Measurements from ENCODE around the gene RHBDD3. TPM values are rescaled to one million over a fixed set of nuclear protein-coding genes. Genes with fewer than 3 reads are reported as not detected.
A peak's percentile ranks its signal among the peaks of the same experiment; 100 is the strongest.

Gene RHBDD3
- total RNA-seq, 6 donors from 2014 or later: 17.3 to 47.1 (median 27.9) TPM

DNA sequence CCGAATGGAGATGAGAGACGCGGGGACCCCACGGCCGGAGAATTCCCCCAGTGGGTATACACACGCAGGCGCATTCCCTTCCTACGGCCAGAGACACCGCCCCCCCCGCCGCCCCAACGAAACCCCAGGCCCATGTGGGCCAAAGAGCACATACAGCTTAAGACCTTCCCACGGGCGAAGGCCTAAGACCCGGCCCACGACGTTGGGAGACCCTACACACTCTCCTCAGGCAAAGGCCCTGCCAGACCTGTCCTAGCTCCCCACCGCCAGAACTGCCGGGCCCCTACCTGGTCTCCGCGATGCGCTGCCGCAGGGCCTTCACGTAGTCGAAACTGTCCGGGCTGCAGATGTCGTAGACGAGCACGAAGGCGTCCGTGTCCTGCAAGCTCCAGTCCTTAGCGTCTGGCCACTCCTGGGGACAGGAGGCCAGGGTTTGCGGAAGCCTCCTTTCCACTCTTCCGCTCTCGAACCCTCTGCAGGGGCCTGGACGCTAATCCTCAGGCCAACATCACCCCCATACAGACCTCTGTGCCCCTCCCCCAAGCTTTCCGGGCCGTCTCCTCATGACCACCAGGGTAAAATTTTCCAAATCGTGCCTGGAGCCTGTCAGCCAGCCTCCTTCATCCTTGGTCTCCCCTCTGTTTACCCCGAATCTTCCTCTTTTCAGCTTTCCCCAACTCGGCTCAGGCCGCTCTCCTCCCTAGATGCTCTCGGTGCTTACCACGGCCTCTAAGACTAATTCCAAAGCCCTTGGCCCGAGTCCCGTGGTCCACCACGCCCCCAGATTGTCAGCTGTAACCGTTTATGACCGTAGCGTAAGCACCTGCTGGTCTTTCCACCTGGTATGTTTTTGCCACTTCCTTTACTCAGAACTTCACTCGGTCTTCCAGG lies 46.0 kb upstream of the RHBDD3 start:
- Histone ChIP-seq H3K4me1 (peaks cover 60 to 67% (median 61%) of the 10 kb centered on the region in 4 donors), H3K36me3 (no peaks in the 10 kb centered on the region), H3K9me3 (no peaks in the 10 kb centered on the region), H3K4me3 (peak overlapping the region in 1 of 4 donors; percentile 51), H3K27ac (no peak overlapping the region), H3K27me3 (peaks cover 0 to 28% (median 19%) of the 10 kb centered on the region in 4 donors)
- DNase-seq (no peak), ATAC-seq (ENCODE audit: low FRiP score in 2 of 2) (no peak)
- WGBS, 2 donors: 20 to 31% methylated on average over 26 to 43 of the region's 51 CpGs
- TF ChIP-seq POLR2AphosphoS5 (IDR thresholded peaks at IDR 0.05) (no peak), EP300 (IDR thresholded peaks at IDR 0.05) (no peak), POLR2A (IDR thresholded peaks at IDR 0.05) (no peak)
- TF ChIP-seq, protein P1, sequence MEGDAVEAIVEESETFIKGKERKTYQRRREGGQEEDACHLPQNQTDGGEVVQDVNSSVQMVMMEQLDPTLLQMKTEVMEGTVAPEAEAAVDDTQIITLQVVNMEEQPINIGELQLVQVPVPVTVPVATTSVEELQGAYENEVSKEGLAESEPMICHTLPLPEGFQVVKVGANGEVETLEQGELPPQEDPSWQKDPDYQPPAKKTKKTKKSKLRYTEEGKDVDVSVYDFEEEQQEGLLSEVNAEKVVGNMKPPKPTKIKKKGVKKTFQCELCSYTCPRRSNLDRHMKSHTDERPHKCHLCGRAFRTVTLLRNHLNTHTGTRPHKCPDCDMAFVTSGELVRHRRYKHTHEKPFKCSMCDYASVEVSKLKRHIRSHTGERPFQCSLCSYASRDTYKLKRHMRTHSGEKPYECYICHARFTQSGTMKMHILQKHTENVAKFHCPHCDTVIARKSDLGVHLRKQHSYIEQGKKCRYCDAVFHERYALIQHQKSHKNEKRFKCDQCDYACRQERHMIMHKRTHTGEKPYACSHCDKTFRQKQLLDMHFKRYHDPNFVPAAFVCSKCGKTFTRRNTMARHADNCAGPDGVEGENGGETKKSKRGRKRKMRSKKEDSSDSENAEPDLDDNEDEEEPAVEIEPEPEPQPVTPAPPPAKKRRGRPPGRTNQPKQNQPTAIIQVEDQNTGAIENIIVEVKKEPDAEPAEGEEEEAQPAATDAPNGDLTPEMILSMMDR (IDR thresholded peaks at IDR 0.05): no peak

DNA sequence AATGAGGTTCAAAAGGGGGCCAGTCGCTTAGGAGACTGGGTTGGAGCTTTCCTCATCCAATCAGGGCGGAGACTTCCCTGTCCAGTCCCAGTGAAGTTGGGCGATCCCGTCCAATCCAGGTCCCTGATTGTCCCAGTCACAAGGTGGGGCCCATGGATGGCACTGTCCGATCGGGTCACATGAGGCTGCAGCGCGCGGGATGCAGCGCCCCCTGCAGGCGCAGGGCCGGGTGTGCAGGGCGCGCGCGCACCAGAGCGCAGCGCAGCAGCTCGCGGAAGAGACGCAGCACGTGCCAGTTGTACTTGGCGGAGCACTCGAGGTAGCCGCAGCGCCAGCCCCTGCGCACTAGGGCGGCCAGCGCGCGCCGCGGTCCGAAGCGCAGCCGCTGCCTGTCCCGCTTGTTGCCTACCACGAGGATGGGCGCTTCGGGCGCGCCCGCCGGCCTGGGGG lies 45.4 kb upstream of the RHBDD3 start:
- ATAC-seq (ENCODE audit: low FRiP score in 2 of 2): peak in 1 of 2 donors; percentile 15
- WGBS, 2 donors: 47% methylated on average over 14 to 18 of the region's 44 CpGs
- TF ChIP-seq EP300 (IDR thresholded peaks at IDR 0.05) (no peak), POLR2AphosphoS5 (IDR thresholded peaks at IDR 0.05) (no peak)
- TF ChIP-seq, protein P1 (IDR thresholded peaks at IDR 0.05): peak; percentile 52 to 94 (median 78)
- Histone ChIP-seq H3K27me3 (peaks cover 0 to 28% (median 19%) of the 10 kb centered on the region in 4 donors), H3K27ac (no peak overlapping the region), H3K4me1 (peaks cover 66 to 74% (median 68%) of the 10 kb centered on the region in 4 donors), H3K4me3 (no peak overlapping the region), H3K9me3 (no peaks in the 10 kb centered on the region), H3K36me3 (no peaks in the 10 kb centered on the region)
- DNase-seq: peak in 1 of 2 donors; percentile 88

DNA sequence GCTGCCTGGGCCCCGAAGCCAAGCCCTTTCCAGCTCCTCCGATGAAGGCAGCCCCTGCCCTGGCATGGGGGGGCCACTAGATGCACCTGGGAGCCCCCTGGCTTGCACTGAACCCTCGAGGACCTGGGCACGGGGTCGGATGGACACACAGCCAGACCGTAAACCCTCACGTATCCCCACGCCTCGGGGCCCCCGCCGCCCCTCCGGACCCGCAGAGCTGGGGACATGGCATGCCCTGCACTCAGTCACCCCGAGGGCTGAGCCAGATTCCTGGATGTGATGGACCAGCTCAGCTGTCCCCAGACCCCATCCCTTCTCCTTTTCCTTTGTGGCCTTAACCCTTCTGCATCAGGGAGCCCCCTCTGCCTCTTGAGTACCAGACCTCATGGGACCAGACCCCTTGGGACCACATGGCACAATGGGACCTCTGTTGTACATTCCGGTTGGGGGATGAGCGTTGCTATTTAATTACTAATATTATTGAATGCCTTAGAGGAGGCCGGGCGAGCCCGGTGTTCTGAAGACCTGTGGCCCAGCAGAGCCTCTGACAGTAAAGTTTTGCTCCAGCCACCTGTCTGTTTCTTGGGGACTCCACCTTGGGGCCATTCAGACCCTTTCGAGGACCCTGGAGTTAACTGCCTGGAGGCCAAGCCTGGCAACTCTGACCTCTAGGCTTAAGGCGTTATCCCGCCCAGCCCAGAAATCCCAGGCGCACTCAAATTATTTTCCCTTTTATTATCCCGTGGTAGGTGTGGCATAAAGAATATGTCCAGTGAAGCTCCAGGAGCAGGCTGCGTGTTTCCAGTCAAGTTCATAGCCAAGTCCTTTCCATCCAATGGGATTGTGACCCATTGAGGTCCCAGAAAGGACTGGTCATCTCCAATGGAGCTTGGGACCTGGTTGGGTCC lies 44.7 kb upstream of the RHBDD3 start:
- Histone ChIP-seq H3K4me3 (no peak overlapping the region), H3K4me1 (peaks cover 73 to 81% (median 74%) of the 10 kb centered on the region in 4 donors), H3K9me3 (no peaks in the 10 kb centered on the region), H3K27me3 (peaks cover 0 to 28% (median 19%) of the 10 kb centered on the region in 4 donors), H3K27ac (peak overlapping the region in 2 of 4 donors; percentile 73 to 90), H3K36me3 (no peaks in the 10 kb centered on the region)
- 91 to 96% methylated on average over 16 to 25 of the region's 25 CpGs for WGBS, 2 donors
- no peak for TF ChIP-seq POLR2A (IDR thresholded peaks at IDR 0.05)
- TF ChIP-seq, protein P1 (IDR thresholded peaks at IDR 0.05): no peak
- TF ChIP-seq POLR2AphosphoS5 (IDR thresholded peaks at IDR 0.05): no peak
- DNase-seq (no peak), ATAC-seq (ENCODE audit: low FRiP score in 2 of 2) (no peak)

DNA sequence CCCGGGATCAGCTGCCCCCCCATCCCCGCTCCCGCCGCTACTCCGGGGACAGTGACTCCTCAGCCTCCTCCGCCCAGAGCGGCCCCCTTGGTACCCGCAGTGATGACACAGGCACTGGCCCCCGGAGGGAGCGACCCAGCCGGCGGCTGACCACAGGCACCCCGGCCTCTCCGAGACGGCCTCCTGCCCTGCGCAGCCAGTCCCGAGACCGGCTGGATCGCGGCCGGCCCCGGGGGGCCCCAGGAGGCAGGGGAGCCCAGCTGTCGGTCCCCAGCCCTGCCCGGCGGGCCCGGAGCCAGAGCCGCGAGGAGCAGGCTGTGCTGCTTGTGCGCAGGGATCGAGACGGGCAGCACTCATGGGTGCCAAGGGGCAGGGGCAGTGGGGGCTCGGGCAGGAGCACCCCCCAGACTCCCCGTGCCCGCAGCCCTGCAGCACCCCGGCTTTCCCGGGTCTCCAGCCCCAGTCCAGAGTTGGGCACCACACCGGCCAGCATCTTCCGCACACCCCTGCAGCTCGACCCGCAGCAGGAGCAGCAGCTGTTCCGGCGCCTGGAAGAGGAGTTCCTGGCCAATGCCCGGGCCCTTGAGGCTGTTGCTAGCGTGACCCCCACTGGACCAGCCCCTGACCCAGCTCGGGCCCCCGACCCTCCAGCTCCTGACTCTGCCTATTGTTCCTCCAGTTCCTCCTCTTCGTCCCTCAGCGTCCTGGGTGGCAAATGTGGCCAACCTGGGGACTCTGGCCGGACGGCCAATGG lies 43.9 kb upstream of the RHBDD3 start:
- no peaks in the 10 kb centered on the region for H3K9me3 ChIP-seq
- TF ChIP-seq, protein P1 (IDR thresholded peaks at IDR 0.05): no peak
- TF ChIP-seq POLR2AphosphoS5 (IDR thresholded peaks at IDR 0.05) (no peak), EP300 (IDR thresholded peaks at IDR 0.05) (no peak), POLR2A (IDR thresholded peaks at IDR 0.05) (no peak)
- peak overlapping the region; percentile 65 to 90 (median 72) for H3K27ac ChIP-seq
- peak overlapping the region in 1 of 4 donors; percentile 26 for H3K4me3 ChIP-seq
- 79 to 86% methylated on average over 19 to 30 of the region's 50 CpGs for WGBS, 2 donors
- peak in 1 of 2 donors; percentile 0 for ATAC-seq (ENCODE audit: low FRiP score in 2 of 2)
- no peaks in the 10 kb centered on the region for H3K36me3 ChIP-seq
- peaks cover 0 to 28% (median 19%) of the 10 kb centered on the region in 4 donors for H3K27me3 ChIP-seq
- H3K4me1 ChIP-seq: peaks cover 73 to 85% (median 78%) of the 10 kb centered on the region in 4 donors
- peak in 1 of 2 donors; percentile 90 for DNase-seq
